Activated effector memory CD4-positive, alpha-beta T cell treated with anti-CD3 and anti-CD28 coated beads, Interleukin-2, amount 50 U/mL, for 16 hours (primary cell): ENCODE data around the gene ABTB2.

Experiments
- DNase-seq: peaks from one replicate; pipeline ENCODE4 v3.0.0-alpha.2; 2020

Gene ABTB2

DNA sequence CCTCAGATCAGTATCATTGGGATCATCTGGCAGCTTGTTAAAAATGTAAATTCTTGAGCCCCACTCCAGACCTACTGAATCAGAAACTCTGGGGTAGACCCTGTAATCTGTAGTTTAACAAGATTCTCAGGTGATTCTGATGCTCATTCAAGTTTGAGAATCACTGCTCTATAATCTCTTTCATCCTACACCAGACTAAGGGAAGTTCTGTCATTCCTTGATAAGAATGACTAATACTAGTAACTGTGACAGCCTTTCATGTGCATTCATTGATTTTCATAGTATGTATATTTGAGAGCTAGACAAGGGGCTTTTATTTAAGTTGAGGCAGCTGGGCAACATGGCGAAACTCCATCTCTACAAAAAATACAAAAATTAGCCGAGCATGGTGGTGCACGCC is 222.4 kb downstream of the ABTB2 start:
- no peak for DNase-seq

DNA sequence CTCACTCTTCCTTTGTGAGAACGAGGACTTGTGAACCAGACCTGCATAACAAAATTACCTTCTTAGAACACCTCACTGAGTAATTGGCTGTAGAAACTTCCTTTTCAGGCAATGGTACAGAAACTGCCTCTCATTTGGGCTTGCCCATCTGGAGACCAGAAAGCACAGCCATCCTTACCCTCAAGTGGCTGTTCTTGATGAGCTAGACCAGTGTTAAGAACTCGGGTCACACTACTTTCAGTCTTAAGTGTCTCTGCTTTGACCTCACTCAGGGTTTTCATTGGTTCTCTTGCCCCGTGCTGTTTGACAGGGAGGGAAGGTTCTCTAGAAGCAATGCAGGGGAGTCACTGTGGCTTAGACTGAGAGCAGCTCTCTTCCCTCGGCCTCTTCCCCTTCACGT is 223.0 kb downstream of the ABTB2 start:
- no peak for DNase-seq

DNA sequence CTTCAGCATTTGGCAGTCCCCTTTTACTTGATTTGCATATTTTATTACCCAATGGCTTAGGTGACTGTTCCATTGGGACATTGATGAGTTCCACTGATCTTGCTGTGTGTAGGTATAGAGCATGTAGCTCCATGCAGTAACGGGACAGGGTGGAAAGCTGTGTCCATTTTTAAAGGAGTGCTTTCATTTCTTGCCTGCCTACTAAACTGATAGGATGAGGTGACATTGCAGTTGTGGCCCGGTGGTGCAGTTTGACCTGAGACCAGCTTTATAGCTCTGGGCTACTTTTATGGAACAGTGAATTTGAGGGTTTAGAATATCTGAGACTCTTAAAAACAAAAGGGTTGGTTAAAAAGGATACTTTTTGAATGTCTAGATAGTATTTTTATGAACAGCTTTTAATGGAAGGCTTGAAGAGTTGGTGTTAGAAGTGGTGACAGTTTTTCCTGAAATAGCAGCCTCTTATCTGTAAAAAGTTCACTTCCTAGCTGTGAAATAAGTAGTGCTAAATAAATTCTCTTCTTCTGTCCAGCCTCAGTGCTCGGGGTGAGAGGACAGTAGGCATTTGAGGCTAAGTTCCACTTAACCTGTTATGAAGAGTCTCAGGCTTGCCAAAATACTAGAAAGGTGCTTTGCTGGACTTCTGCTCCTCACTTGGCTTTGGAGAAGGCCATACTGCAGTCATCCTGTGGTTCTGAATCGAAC is 225.4 kb downstream of the ABTB2 start:
- DNase-seq: no peak

DNA sequence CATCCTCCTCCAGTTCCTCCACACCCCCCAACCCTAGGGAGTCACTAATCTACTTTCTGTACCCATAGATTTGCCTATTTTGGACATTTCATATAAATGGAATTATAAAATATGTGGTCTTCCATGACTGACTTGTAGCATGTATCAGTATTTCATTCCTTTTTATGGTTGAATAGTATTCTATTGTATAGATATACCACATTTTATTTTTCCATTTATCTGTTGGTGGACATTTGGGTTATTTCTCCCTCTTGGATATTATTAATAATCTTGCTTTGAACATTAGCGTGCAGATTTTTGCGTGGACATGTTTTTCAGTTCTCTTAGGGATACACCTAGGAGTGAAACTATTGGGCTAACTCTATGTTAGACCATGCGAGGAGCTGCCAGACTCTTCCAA is 229.0 kb downstream of the ABTB2 start:
- DNase-seq: no peak

DNA sequence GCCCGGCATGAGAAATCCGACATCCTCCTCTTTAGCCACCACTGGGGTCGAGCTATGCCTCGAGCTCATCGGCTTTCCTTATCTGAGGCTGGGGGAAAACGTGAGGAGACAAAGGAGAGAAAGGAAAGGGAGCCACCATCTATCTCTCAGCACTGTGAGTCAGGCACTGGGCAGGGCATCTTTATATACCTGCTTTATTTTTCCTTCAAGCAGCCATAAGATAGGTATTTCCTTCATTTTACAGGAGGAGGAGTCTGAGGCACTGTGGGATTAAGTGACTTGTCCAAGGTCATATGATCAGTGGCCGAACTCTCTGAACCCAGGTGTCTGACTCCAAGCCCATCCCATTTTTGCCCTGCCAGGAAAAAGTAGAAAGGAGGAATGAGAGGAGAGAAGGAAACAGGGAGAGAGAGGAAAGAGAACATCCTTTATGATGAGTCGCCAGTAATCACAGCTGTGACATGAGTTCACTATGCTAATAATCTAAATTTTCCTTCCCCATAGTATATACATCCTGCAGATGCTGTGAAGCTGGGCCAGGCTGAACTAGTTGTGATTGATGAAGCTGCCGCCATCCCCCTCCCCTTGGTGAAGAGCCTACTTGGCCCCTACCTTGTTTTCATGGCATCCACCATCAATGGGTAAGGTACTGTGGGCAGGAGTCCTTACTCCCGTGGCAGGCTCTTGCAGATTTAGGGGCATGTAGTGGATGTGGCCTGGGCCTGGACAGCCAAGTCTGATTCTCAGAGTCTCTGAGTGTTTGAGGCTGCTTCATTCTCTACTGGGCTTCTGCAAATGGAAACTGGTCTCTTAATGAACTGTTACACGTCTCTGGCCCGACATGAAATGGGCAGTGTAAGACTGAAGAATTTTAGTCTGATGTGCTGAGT is 230.6 kb downstream of the ABTB2 start:
- DNase-seq: no peak

DNA sequence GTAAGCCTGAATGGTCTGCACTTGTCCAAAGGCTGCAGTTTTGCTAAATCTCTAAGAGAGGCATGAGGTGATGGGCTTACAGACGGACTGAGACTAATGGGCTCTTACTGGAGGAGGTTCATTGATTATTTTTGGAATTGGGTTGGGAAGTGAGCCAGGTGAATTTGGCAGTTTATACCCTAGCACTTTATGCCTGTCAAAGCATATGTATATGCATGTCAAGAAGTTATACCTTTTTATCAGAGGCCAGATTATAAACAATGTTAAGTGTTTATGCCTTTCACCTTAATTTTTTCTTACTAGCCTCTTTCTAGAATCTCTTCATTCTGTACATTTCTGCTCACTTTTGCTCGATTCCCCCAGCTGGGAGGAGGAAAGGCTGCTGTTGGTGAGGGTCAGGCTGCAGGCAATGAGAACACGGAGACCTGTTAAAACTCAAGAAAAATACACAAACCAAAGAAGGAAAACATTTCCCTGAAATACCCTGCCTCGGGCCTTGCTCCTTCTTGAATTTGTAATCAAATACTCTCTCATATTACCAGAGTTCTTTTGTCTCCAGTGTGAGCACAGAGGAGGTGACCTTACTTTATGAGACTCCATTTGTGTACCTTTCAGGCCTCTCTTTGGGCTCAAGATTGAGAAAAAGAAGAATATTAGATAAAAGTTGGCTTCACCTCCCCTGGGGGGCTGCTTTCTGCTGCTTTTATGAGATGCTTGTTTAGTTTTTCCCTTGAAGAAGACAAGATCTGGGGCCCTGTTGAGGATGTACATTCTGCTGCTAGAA is 232.7 kb downstream of the ABTB2 start:
- no peak for DNase-seq

DNA sequence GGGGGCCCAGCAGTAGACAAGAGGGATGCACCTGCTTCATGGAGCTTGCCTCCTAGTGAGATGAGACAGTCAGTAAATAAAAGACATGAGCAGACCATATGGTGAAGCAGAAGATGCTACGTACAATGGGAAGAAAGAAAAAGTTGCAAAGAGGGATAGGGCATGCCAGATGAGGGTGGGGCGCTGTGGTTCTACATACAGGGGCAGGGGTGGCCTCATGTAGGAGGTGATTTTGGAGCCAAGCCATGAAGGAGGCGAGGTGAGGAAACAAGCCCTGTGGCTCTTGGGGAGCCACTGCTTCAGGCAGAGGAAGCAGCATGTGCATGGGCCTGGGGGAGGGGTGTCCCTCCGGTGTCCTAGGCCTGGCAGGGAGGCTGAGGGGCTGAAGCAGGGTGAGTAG is 237.2 kb downstream of the ABTB2 start:
- DNase-seq: no peak

DNA sequence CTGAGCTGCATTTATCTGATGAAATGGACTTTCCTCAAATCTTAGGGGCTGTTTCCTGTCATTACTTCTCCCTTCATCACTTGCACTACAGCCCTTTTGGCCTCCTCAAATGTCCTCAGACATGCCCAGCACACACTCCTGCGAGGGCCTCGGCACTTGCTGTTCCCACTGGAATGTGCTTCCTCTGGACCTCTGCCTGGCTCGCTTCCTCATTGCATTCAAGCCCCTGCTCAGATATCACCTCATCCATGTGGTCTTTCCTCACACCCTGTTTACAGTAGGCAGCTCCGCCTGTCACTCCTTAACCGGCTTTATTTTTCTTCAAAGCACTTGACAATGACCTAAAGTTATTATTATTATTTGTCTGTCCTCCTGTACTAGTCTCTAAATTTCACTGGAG is 243.3 kb downstream of the ABTB2 start:
- no peak for DNase-seq

DNA sequence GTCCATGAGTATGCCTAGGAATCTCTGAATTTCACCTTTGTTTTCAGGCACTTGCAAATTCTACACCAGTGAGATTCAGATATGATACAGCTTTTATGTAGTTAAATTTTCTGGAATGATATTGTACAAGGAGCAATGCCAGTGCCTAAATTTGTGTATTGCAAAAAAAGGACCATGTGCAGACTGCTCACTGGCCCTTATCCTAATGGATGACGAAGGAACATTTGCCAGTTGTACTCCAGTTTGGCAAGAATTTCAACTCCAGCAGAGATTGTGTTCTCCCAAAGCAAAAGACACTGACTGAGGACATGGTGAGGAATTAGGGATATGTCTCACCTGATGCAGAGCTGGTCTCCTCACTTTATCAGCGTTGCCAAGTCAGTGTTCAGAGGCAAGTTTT is 243.8 kb downstream of the ABTB2 start:
- DNase-seq: no peak

DNA sequence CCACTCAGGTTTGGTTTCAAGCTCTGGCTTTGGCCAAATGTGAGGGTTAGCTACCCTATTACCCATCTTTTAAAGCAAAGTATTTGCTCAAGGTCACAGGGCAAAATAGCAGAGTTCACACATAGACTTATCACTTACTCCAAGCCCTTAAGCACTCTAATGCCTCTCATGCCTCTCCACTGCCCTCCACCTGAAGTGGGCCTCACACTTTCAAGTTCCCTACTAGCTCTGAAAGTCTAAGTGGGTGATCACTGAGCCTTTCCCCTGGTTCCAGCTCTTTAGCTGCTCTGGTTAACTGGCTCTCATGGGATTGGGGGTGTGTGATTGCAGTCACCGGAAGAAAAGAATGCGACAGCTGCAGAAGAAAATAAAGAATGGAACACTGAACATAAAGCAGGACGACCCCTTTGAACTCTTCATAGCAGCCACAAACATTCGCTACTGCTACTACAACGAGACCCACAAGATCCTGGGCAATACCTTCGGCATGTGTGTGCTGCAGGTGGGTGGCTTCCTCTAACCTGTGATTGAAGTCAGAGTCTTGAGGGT is 246.0 kb downstream of the ABTB2 start:
- DNase-seq: no peak

DNA sequence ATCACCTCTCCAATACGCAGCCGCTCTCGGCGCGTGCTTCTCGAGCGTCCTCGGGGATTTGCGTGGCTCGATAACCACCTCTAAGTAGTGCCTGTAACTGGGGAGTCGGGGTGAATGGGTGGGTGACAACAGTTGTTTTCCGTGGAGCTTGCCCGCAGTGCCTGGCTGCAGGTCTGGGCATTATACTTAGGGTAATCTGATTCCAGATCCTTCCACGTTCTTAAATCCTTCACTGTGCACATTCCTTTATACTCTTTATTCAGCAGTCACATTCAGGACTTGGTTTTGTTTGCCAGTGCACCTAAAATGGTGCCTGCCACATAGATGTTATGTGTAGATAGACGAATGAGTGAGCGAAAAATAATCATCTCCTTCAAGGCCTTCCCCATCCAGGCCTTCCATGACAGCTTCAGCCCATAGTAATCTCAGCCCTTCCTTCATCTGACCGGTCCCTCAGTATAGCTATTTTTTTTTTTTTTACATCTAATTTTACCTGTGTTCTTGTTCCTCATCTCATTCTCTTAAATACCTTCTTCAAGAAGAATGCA is 251.8 kb downstream of the ABTB2 start:
- no peak for DNase-seq

DNA sequence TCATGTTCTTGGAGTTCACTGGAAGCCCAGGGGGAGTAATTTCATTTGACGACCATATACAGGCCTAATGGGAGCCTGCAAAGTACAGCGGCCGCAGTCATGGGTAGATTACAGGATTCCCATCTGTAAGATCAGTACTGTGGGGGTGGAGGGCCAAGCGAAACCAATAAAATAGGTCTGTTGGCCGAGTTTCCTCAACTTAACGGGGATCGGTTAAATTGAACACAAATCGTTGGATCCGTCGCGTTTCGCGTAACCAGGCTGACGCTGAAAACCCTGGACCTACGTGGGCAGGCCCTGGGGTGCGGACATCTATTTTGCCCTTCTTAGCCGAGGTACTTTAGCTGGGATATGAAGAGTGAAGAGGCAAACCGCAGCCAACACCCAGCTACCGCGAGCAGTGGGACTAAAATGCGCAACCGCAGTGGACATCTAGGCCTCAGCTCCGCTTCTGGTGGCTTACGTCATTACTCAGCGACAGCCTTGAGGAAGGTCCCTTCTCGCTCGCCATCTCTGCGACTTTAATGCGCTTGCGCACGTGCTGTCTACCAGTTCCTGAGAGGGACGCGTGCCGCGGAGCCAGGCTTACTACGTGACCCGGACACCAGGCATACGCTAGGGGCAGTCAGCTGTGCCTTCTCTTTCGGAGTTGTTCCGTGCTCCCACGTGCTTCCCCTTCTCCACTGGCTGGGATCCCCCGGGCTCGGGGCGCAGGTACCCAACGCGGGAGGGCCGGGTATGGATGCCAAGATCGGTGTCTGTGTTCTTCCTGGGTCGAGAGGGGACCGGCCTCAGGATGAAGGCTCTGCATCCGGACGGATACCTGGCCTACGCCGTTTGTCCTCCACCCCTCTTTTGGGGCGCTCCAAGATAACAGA is 252.5 kb downstream of the ABTB2 start, which contains the start of gene NAT10:
NAT10 (plus strand) TSS at position 551 of the 878 bp plus-strand sequence. CDS start 2,597 bp downstream, outside the sequence.
- DNase-seq: peak; percentile 99

DNA sequence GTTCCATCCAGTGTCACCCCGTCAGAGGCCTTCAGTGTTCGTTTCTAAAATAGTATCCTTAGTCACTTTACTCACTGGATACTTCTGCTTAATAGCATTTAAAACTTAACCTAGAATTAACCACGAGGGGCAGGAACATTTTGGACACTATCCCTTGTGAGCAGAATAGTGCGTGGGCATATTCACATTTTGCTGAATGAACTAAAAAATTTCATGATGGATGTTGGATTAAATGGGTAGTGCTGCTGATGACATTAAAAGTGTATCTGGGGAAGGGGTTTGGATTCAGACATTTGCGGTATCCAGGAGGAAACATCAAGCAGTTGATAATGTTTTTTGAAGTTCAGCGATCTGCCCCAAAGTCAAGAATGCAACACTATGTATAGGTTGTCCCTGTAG is 253.1 kb downstream of the ABTB2 start:
- no peak for DNase-seq
